Astrocyte (in vitro differentiated cells and primary cell): ENCODE data around the gene CEP250. TPM values are rescaled to one million over a fixed set of nuclear protein-coding genes. Genes with fewer than 3 reads are reported as not detected.

Experiments used
- DNase-seq: peaks from one replicate; pipeline ENCODE4 v3.0.0-alpha.2; 2010; ENCODE audit warnings: low read depth
- FAIRE-seq: peaks from 2 replicates; lab custom pipeline; 2011; peaks lifted over from hg19 to GRCh38; lab: Jason Lieb, UNC
- H2AFZ ChIP-seq: 2 replicates; pipeline ENCODE4 v1.6.0; 2012; ENCODE audit warnings: low read depth, low read length, inconsistent platforms
- H3K27ac ChIP-seq: 2 replicates; pipeline ENCODE4 v1.5.1; 2011; ENCODE audit warnings: low read depth, low read length, inconsistent platforms
- H3K27me3 ChIP-seq: 2 replicates; pipeline ENCODE4 v1.6.0; 2011; ENCODE audit warnings: low read length, inconsistent platforms; ENCODE audit not compliant: insufficient read depth
- H3K36me3 ChIP-seq: 2 replicates; pipeline ENCODE4 v1.5.1; 2011; ENCODE audit warnings: low read length, inconsistent platforms; ENCODE audit not compliant: insufficient read depth
- H3K4me1 ChIP-seq: 2 replicates; pipeline ENCODE4 v1.5.1; 2011; ENCODE audit warnings: low read length, inconsistent platforms; ENCODE audit not compliant: insufficient read depth
- H3K4me2 ChIP-seq: 2 replicates; pipeline ENCODE4 v1.6.0; 2012; ENCODE audit warnings: low read length, inconsistent platforms
- H3K4me3 ChIP-seq: 2 replicates; pipeline ENCODE4 v1.5.1; 2011; ENCODE audit warnings: low read depth, mild to moderate bottlenecking, low read length, inconsistent platforms; ENCODE audit not compliant: insufficient read depth
- H3K79me2 ChIP-seq: 2 replicates; pipeline ENCODE4 v1.6.0; 2012; ENCODE audit warnings: mild to moderate bottlenecking, low read length, inconsistent platforms; ENCODE audit not compliant: insufficient read depth
- H3K9ac ChIP-seq: 2 replicates; pipeline ENCODE4 v1.6.0; 2012; ENCODE audit warnings: mild to moderate bottlenecking, low read length, inconsistent platforms
- H3K9me3 ChIP-seq: 2 replicates; pipeline ENCODE4 v1.5.1; 2012; ENCODE audit warnings: low read depth, mild to moderate bottlenecking, low read length, inconsistent platforms; ENCODE audit not compliant: insufficient read depth
- H4K20me1 ChIP-seq: 2 replicates; pipeline ENCODE4 v1.6.0; 2012; ENCODE audit warnings: low read length, inconsistent platforms; ENCODE audit not compliant: insufficient read depth
- H3K27ac Mint-ChIP-seq: one replicate; pipeline ENCODE4 v1.8.0; 2021; ENCODE audit warnings: mild to moderate bottlenecking, mixed read lengths; ENCODE audit not compliant: unreplicated experiment
- H3K27me3 Mint-ChIP-seq: one replicate; pipeline ENCODE4 v1.8.0; 2021; ENCODE audit warnings: low read depth, mixed read lengths; ENCODE audit not compliant: unreplicated experiment
- H3K36me3 Mint-ChIP-seq: one replicate; pipeline ENCODE4 v1.8.0; 2021; ENCODE audit warnings: low read depth, mixed read lengths; ENCODE audit not compliant: unreplicated experiment
- H3K4me1 Mint-ChIP-seq: one replicate; pipeline ENCODE4 v1.8.0; 2021; ENCODE audit warnings: low read depth, mixed read lengths; ENCODE audit not compliant: unreplicated experiment
- H3K4me3 Mint-ChIP-seq: one replicate; pipeline ENCODE4 v1.8.0; 2021; ENCODE audit warnings: mild to moderate bottlenecking, moderate library complexity, mixed read lengths; ENCODE audit not compliant: unreplicated experiment
- H3K9me3 Mint-ChIP-seq: one replicate; pipeline ENCODE4 v1.8.0; 2021; ENCODE audit warnings: mild to moderate bottlenecking, mixed read lengths; ENCODE audit not compliant: unreplicated experiment
- EZH2 ChIP-seq: IDR thresholded peaks from 2 replicates; pipeline ENCODE4 v1.6.1; 2012; ENCODE audit warnings: mild to moderate bottlenecking, low read length, inconsistent platforms; ENCODE audit not compliant: insufficient read depth
- total RNA-seq: library from RNA; stranded (reverse); gene quantifications from 2 replicates; pipeline ENCODE4 v1.2.1, GENCODE V29; 2021
- TF ChIP-seq, protein P1 (sequence below): IDR thresholded peaks from 2 replicates; pipeline ENCODE4 v1.5.1; 2011; ENCODE audit warnings: low read depth, mild to moderate bottlenecking, inconsistent platforms, low read length, moderate library complexity; ENCODE audit not compliant: insufficient read depth

CEP250 gene
- total RNA-seq, 1 donor from 2014 or later: 107 TPM

DNA sequence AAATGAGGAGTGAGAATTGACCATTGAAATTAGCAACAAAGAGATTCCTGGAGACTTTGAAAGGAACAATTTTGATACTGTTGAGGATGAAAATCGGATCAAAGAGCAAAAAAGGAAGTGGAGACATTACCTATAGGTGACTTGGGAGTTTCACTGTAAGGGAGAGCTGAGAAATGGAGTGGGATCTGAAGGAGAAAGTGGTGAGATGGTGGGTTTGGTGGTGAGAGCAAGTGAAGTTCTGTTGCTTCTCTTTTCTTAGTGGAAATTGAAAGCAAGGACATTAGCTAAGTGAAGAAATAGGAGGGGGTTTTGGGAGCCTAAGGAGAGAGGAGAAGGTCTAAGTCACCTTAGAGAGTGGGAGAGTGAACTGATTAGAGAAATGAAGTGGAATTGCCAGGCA is 90.7 kb downstream of the CEP250 start:
- Mint-ChIP-seq H3K4me1 (peaks cover under 1% of the 10 kb centered on the region), H3K4me3 (no peak overlapping the region), H3K9me3 (no peaks in the 10 kb centered on the region), H3K36me3 (peaks cover 20% of the 10 kb centered on the region), H3K27ac (no peak overlapping the region), H3K27me3 (no peaks in the 10 kb centered on the region)
- Histone ChIP-seq H3K4me2 (no peak overlapping the region), H3K79me2 (peaks cover 10% of the 10 kb centered on the region), H3K9ac (no peak overlapping the region), H3K36me3 (peaks cover 24% of the 10 kb centered on the region), H3K4me3 (no peak overlapping the region), H2AFZ (no peak overlapping the region), H4K20me1 (peaks cover under 1% of the 10 kb centered on the region), H3K27ac (no peak overlapping the region), H3K27me3 (no peaks in the 10 kb centered on the region), H3K9me3 (no peaks in the 10 kb centered on the region), H3K4me1 (peaks cover 11% of the 10 kb centered on the region)
- TF ChIP-seq, protein P1, sequence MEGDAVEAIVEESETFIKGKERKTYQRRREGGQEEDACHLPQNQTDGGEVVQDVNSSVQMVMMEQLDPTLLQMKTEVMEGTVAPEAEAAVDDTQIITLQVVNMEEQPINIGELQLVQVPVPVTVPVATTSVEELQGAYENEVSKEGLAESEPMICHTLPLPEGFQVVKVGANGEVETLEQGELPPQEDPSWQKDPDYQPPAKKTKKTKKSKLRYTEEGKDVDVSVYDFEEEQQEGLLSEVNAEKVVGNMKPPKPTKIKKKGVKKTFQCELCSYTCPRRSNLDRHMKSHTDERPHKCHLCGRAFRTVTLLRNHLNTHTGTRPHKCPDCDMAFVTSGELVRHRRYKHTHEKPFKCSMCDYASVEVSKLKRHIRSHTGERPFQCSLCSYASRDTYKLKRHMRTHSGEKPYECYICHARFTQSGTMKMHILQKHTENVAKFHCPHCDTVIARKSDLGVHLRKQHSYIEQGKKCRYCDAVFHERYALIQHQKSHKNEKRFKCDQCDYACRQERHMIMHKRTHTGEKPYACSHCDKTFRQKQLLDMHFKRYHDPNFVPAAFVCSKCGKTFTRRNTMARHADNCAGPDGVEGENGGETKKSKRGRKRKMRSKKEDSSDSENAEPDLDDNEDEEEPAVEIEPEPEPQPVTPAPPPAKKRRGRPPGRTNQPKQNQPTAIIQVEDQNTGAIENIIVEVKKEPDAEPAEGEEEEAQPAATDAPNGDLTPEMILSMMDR: no peak
- no peak for TF ChIP-seq EZH2
- FAIRE-seq: no peak
- DNase-seq: no peak

DNA sequence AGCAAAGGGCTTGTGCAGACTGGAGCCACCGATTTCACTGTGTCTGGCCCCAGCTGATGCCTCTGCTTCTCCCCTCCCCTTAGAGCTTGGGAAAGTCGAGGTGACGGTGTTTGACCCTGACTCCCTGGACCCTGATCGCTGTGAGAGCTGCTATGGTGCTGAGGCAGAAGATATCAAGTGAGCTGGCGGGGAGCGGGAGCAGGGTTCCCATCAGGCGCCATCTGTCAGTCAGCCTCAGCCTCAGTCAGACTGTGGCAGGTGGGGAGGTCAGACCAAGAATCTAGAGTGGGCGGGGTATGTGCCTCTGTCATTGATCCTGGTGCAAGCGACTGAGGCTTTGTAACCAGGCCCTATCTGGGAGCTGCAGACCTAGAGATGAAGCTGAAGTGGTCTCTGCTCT is 91.9 kb downstream of the CEP250 start:
- Histone ChIP-seq H4K20me1 (peaks cover 13% of the 10 kb centered on the region), H3K27me3 (no peaks in the 10 kb centered on the region), H3K36me3 (peaks cover 31% of the 10 kb centered on the region), H3K4me1 (peaks cover 5% of the 10 kb centered on the region), H3K9ac (no peak overlapping the region), H3K27ac (no peak overlapping the region), H3K4me2 (no peak overlapping the region), H3K79me2 (peaks cover 6% of the 10 kb centered on the region), H2AFZ (no peak overlapping the region), H3K9me3 (no peaks in the 10 kb centered on the region), H3K4me3 (no peak overlapping the region)
- FAIRE-seq: no peak
- H3K27ac Mint-ChIP-seq: no peak overlapping the region
- DNase-seq: no peak
- no peaks in the 10 kb centered on the region for H3K27me3 Mint-ChIP-seq
- H3K4me3 Mint-ChIP-seq: no peak overlapping the region
- no peaks in the 10 kb centered on the region for H3K4me1 Mint-ChIP-seq
- TF ChIP-seq, protein P1: no peak
- no peak for TF ChIP-seq EZH2
- H3K36me3 Mint-ChIP-seq: peaks cover 20% of the 10 kb centered on the region
- H3K9me3 Mint-ChIP-seq: no peaks in the 10 kb centered on the region

DNA sequence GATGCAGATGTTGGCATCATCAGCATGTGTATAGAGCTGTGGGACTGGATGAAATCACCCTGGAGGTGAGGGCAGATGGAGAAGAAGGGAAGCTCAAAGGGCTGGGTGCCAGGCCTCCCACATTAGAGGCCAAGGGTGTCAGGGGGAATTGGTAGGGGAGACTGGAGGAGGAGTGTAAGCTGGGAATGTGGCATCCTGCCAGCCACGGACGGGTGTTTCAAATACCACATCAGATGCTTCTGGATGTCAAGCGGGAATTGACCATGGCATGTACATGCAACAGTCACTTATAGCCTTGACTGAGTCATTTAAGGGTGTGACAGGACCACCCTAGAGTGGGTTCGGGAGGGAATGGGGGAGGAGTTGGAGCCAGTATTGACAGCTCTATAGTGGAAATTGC is 96.1 kb downstream of the CEP250 start:
- peaks cover 30% of the 10 kb centered on the region for H4K20me1 ChIP-seq
- H3K9ac ChIP-seq: no peak overlapping the region
- peaks cover 36% of the 10 kb centered on the region for H3K36me3 ChIP-seq
- H2AFZ ChIP-seq: no peak overlapping the region
- no peaks in the 10 kb centered on the region for H3K4me1 ChIP-seq
- H3K27me3 ChIP-seq: no peaks in the 10 kb centered on the region
- H3K4me2 ChIP-seq: no peak overlapping the region
- no peak overlapping the region for H3K27ac Mint-ChIP-seq
- H3K4me1 Mint-ChIP-seq: peaks cover 3% of the 10 kb centered on the region
- no peaks in the 10 kb centered on the region for H3K9me3 Mint-ChIP-seq
- no peak for TF ChIP-seq EZH2
- TF ChIP-seq, protein P1: no peak
- H3K27me3 Mint-ChIP-seq: no peaks in the 10 kb centered on the region
- peak; percentile 8 for DNase-seq
- no peaks in the 10 kb centered on the region for H3K79me2 ChIP-seq
- H3K4me3 Mint-ChIP-seq: no peak overlapping the region
- H3K36me3 Mint-ChIP-seq: peaks cover 33% of the 10 kb centered on the region
- FAIRE-seq: no peak
- H3K4me3 ChIP-seq: no peak overlapping the region
- H3K9me3 ChIP-seq: no peaks in the 10 kb centered on the region
- no peak overlapping the region for H3K27ac ChIP-seq
